GM12878 (cell line): Measurements from ENCODE around the gene DEF6. TPM values are rescaled to one million over a fixed set of nuclear protein-coding genes. Genes with fewer than 3 reads are reported as not detected.

Experiments used
- CEBPB ChIP-seq, 2 experiments: fragments of 150-350 bp in 1 of 2; IDR thresholded peaks; 2 replicates each; pipeline ENCODE4 v1.6.1; 2012 to 2014; ENCODE audit warnings: low read depth in 2 of 2, low read length in 2 of 2, borderline replicate concordance in 1 of 2, inconsistent platforms in 1 of 2
- CHD1 ChIP-seq: IDR thresholded peaks from 2 replicates; pipeline ENCODE4 v1.6.1; 2012; ENCODE audit warnings: low read depth, low read length, improper control_type of control experiment
- E2F8 ChIP-seq: fragments of 450-650 bp; IDR thresholded peaks from 2 replicates; pipeline ENCODE4 v1.6.1; 2018; ENCODE audit warnings: mild to moderate bottlenecking, low read depth, moderate library complexity; ENCODE audit not compliant: partially characterized antibody
- EP300 ChIP-seq, 2 experiments: fragments of 150-350 bp in 1 of 2; IDR thresholded peaks; 2 replicates each; pipeline ENCODE4 v1.6.1; 2011 to 2012; ENCODE audit warnings: low read depth in 2 of 2, low read length in 2 of 2, borderline replicate concordance in 1 of 2, improper control_type of control experiment in 1 of 2, inconsistent platforms in 1 of 2; ENCODE audit not compliant: control insufficient read depth in 1 of 2
- FOS ChIP-seq: IDR thresholded peaks from 3 replicates; pipeline ENCODE4 v1.6.1; 2011; ENCODE audit warnings: borderline replicate concordance; ENCODE audit not compliant: insufficient read length; ENCODE audit errors: extremely low read depth
- FOXM1 ChIP-seq: IDR thresholded peaks from 2 replicates; pipeline ENCODE4 v1.6.1; 2012; ENCODE audit warnings: low read depth, mild to moderate bottlenecking, inconsistent platforms, low read length, moderate library complexity
- GATAD2B ChIP-seq: fragments of 450-650 bp; conservative IDR thresholded peaks from 2 replicates; pipeline ENCODE4 v1.6.1; 2017; ENCODE audit warnings: low read depth, mild to moderate bottlenecking, moderate library complexity
- HCFC1 ChIP-seq: fragments of 150-350 bp; IDR thresholded peaks from 2 replicates; pipeline ENCODE4 v1.6.1; 2014; ENCODE audit warnings: low read length
- IRF3 ChIP-seq: fragments of 450-650 bp; IDR thresholded peaks from 2 replicates; pipeline ENCODE4 v1.6.1; 2014; ENCODE audit warnings: mild to moderate bottlenecking
- IRF5 ChIP-seq: fragments of 450-650 bp; IDR thresholded peaks from 2 replicates; pipeline ENCODE4 v1.6.1; 2017; ENCODE audit warnings: borderline replicate concordance
- KDM1A ChIP-seq: fragments of 200-600 bp; sonication (generic); IDR thresholded peaks from 2 replicates; pipeline ENCODE4 v1.6.1; 2016; ENCODE audit warnings: borderline replicate concordance
- MEF2B ChIP-seq: fragments of 450-650 bp; IDR thresholded peaks from 2 replicates; pipeline ENCODE4 v1.6.1; 2018; ENCODE audit warnings: mild to moderate bottlenecking, moderate library complexity; ENCODE audit not compliant: partially characterized antibody, poor library complexity, severe bottlenecking
- NKRF ChIP-seq: fragments of 450-650 bp; conservative IDR thresholded peaks from 2 replicates; pipeline ENCODE4 v1.6.1; 2017; ENCODE audit warnings: mild to moderate bottlenecking, moderate library complexity
- NR2F1 ChIP-seq: fragments of 450-650 bp; conservative IDR thresholded peaks from 2 replicates; pipeline ENCODE4 v1.6.1; 2017; ENCODE audit warnings: mild to moderate bottlenecking
- POLR2AphosphoS5 ChIP-seq: IDR thresholded peaks from 2 replicates; pipeline ENCODE4 v1.6.1; 2011; ENCODE audit warnings: mild to moderate bottlenecking, low read length, inconsistent platforms
- RELA ChIP-seq: fragments of 450-650 bp; IDR thresholded peaks from 2 replicates; pipeline ENCODE4 v1.8.0; 2014; ENCODE audit warnings: borderline replicate concordance; ENCODE audit not compliant: partially characterized antibody
- SKIL ChIP-seq: fragments of 450-650 bp; IDR thresholded peaks from 2 replicates; pipeline ENCODE4 v1.6.1; 2017; ENCODE audit warnings: mild to moderate bottlenecking, low read depth, inconsistent platforms; ENCODE audit not compliant: poor library complexity, severe bottlenecking
- SMAD5 ChIP-seq: IDR thresholded peaks from 2 replicates; pipeline ENCODE4 v1.6.1; 2016; ENCODE audit warnings: antibody characterized with exemption, low read depth
- ZNF622 ChIP-seq: fragments of 450-650 bp; IDR thresholded peaks from 2 replicates; pipeline ENCODE4 v1.6.1; 2017; ENCODE audit warnings: mild to moderate bottlenecking, inconsistent platforms
- polyA plus RNA-seq, 11 experiments: library from polyadenylated mRNA; depleted of rRNA in 4 of 11; unstranded in 6 of 11; stranded (reverse) in 5 of 11; fragments of >200 nt; fragmentation: Nextera tagmentation in 4 of 11; fragmentation: Illumina TruSeq in 1 of 11; extraction: Ambion mirVana in 4 of 11; extraction: Trizol in 1 of 11; gene quantifications; 1 replicate in 1 of 11; 2 replicates in 10 of 11; pipeline versions ENCODE4 v1.2.1 to v1.2.3, GENCODE V29; 2011 to 2016; ENCODE audit warnings: inconsistent platforms in 2 of 11, missing spikeins in 2 of 11, low read depth in 1 of 11
- total RNA-seq, 4 experiments: library from RNA; depleted of rRNA in 3 of 4; stranded (reverse); fragments of >200 nt in 3 of 4; fragmentation: Illumina TruSeq in 1 of 4; extraction: Trizol in 1 of 4; gene quantifications; 2 replicates each; pipeline versions ENCODE4 v1.2.1 to v1.2.3, GENCODE V29; 2013 to 2021

The DEF6 gene
- total and polyA plus RNA-seq, 10 of the 15 experiments (the other 5 are each of a cell fraction or from before 2014, with no cell fraction given), result 3.3 to 69.5 (median 48.8) TPM

- no peak for TF ChIP-seq SKIL
- TF ChIP-seq NKRF, result no peak
- no peak for TF ChIP-seq FOS
- no peak for TF ChIP-seq RELA
- TF ChIP-seq GATAD2B, result no peak
- no peak for TF ChIP-seq HCFC1
- 0 out of 4 replicates have a peak, but pooled peaks of 1 of the 2 experiments have one; percentile 1 for TF ChIP-seq EP300 (IDR thresholded peaks at IDR 0.05; ENCODE audit: borderline replicate concordance in 1 of 2, control insufficient read depth in 1 of 2, low read depth in 2 of 2, low read length in 2 of 2)
- no peak for TF ChIP-seq MEF2B
- TF ChIP-seq SMAD5, result no peak
- TF ChIP-seq E2F8, result no peak
- peak; percentile 72 for TF ChIP-seq NR2F1
- no peak for TF ChIP-seq ZNF622
- no peak for TF ChIP-seq POLR2AphosphoS5
- TF ChIP-seq IRF5, result no peak
- no peak for TF ChIP-seq CEBPB (IDR thresholded peaks at IDR 0.05; ENCODE audit: borderline replicate concordance in 1 of 2, low read depth in 2 of 2, low read length in 2 of 2)
- no peak for TF ChIP-seq IRF3
- TF ChIP-seq CHD1, result no peak
- TF ChIP-seq KDM1A, result no peak
- no peak for TF ChIP-seq FOXM1
Observed at GRCh38 chr6:35259948-35260590, 37.5 kb upstream of the DEF6 start (continued).
